ENCODE results near the gene BCDIN3D. TPM values are rescaled to one million over a fixed set of nuclear protein-coding genes. Genes with fewer than 3 reads are reported as not detected.

BCDIN3D gene
- total and polyA plus RNA-seq, 2 of the 8 experiments (the other 6 are each of a cell fraction or from before 2014, with no cell fraction given): 1.6 to 2.4 TPM

GRCh38 chr12:49880756-49881414 is 38.0 kb upstream of the BCDIN3D start:
- Histone ChIP-seq H2AK5ac (ENCODE audit: low read depth, low read length) (no peak overlapping the region), H3K4ac (replicated peaks; ENCODE audit: insufficient read length, low read depth, low read length) (peak overlapping the region; percentile 38), H2BK20ac (ENCODE audit: low read length) (no peak overlapping the region), H4K5ac (ENCODE audit: insufficient read length, low read depth, low read length) (no peak overlapping the region), H2BK5ac (ENCODE audit: low read depth, low read length) (no peak overlapping the region), H3K9ac (replicated peaks in 1 of 4; ENCODE audit: extremely low read depth in 1 of 4, low read depth in 3 of 4, low read length in 3 of 4) (no peak overlapping the region), H3K27ac (ENCODE audit: low read depth, low read length) (no peak overlapping the region), H3K79me2 (ENCODE audit: control insufficient read depth in 1 of 2, insufficient read depth in 2 of 2, low read length in 2 of 2) (no peaks in the 10 kb centered on the region), H3K9me3 (ENCODE audit: insufficient read depth in 2 of 2, low read depth in 1 of 2, low read length in 1 of 2) (peaks cover 0 to 7% of the 10 kb centered on the region in 2 experiments; a peak in 1 of 4 replicates), H4K91ac (replicated peaks; ENCODE audit: insufficient read length, low read length) (peak overlapping the region; percentile 40), H3K18ac (ENCODE audit: extremely low read depth, low read length) (no peak overlapping the region), H2BK120ac (replicated peaks; ENCODE audit: low read depth, low read length) (no peak overlapping the region), H3K27me3 (replicated peaks in 1 of 4; ENCODE audit: control insufficient read depth in 3 of 4, extremely low read depth in 1 of 4, insufficient read depth in 3 of 4, low read length in 3 of 4) (no peaks in the 10 kb centered on the region; a peak in 1 of 7 replicates), H3K4me2 (ENCODE audit: insufficient read depth in 1 of 2, low read depth in 2 of 2, low read length in 2 of 2) (no peak overlapping the region), H2AFZ (ENCODE audit: low read length) (no peak overlapping the region), H4K8ac (ENCODE audit: extremely low read depth, insufficient read depth, low read length) (no peak overlapping the region), H3K14ac (ENCODE audit: insufficient read length) (no peak overlapping the region), H3K23me2 (ENCODE audit: low read depth, low read length) (peaks cover 3% of the 10 kb centered on the region; the same call in 1 of the 2 replicates), H3K4me1 (replicated peaks in 1 of 4; ENCODE audit: control insufficient read depth in 3 of 4, insufficient read depth in 4 of 4, low read length in 3 of 4) (peaks cover 0 to 24% (median 13%) of the 10 kb centered on the region in 4 experiments; a peak in 6 of 7 replicates), H3K36me3 (ENCODE audit: control insufficient read depth in 2 of 4, insufficient read depth in 4 of 4, low read length in 3 of 4) (no peaks in the 10 kb centered on the region), H3K79me1 (ENCODE audit: low read depth, low read length) (no peaks in the 10 kb centered on the region; the same call in 1 of the 2 replicates), H3K4me3 (ENCODE audit: extremely low read depth in 1 of 4, insufficient read depth in 2 of 4, low read depth in 3 of 4, low read length in 4 of 4) (no peak overlapping the region), H2BK15ac (ENCODE audit: low read length) (no peak overlapping the region), H4K20me1 (replicated peaks in 1 of 2; ENCODE audit: control insufficient read depth in 1 of 2, insufficient read depth in 2 of 2, low read length in 2 of 2) (peaks cover 0 to 15% of the 10 kb centered on the region in 2 experiments), H2BK12ac (ENCODE audit: low read depth, low read length) (no peak overlapping the region), H3K23ac (ENCODE audit: insufficient read length) (no peak overlapping the region), H3K56ac (replicated peaks; ENCODE audit: insufficient read length, low read depth, low read length) (no peak overlapping the region)
- FAIRE-seq: no peak
- DNase-seq (ENCODE audit: low read depth in 1 of 2, low spot score in 2 of 2): no peak
- ChIA-PET POLR2A (ENCODE audit: partially characterized antibody) (interaction anchor here (0.6 to 2.8 kb wide), 2 partner anchors 8 to 112 kb away, joined by 3 to 8 read pairs; no protein-coding TSS in a partner anchor), CTCF (ENCODE audit: partially characterized antibody) (interaction anchor here (0.9 to 5.0 kb wide), 8 partner anchors 8 to 85 kb away, joined by 3 to 35 read pairs (median 5); no protein-coding TSS in a partner anchor)
- TF ChIP-seq SIX5 (IDR thresholded peaks at IDR 0.05; ENCODE audit: low read depth, low read length) (no peak), TAF7 (optimal IDR thresholded peaks at IDR 0.05; ENCODE audit: borderline replicate concordance, low read depth, low read length) (no peak), CREB1 (IDR thresholded peaks at IDR 0.05) (no peak), CHD1 (IDR thresholded peaks at IDR 0.05; ENCODE audit: low read depth, low read length) (no peak), FOSL1 (IDR thresholded peaks at IDR 0.05; ENCODE audit: insufficient read depth, low read depth, low read length) (no peak), TEAD4 (IDR thresholded peaks at IDR 0.05; ENCODE audit: low read depth, low read length) (no peak)
- TF ChIP-seq, protein P1, sequence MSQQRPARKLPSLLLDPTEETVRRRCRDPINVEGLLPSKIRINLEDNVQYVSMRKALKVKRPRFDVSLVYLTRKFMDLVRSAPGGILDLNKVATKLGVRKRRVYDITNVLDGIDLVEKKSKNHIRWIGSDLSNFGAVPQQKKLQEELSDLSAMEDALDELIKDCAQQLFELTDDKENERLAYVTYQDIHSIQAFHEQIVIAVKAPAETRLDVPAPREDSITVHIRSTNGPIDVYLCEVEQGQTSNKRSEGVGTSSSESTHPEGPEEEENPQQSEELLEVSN (IDR thresholded peaks at IDR 0.05): no peak
- 90% methylated on average over 5 of the region's 5 CpGs; no CpG with 5 or more reads in 1 of the 2 experiments for WGBS, 2 experiments (ENCODE audit: extremely low coverage in 1 of 2, insufficient coverage in 1 of 2, insufficient read length in 1 of 2, insufficient replicate concordance in 2 of 2, low coverage in 1 of 2, low lambda C conversion rate in 2 of 2, missing lambda C conversion rate in 1 of 2)

All from H1 (cell line).